Prostate gland (tissue), 2 donors: ENCODE results near the gene KLF11. TPM values are rescaled to one million over a fixed set of nuclear protein-coding genes. Genes with fewer than 3 reads are reported as not detected.

ENCODE experiments used
- DNase-seq: peaks from one replicate; pipeline ENCODE4 v3.0.0-alpha.2; 2019; ENCODE audit warnings: low spot score
- H3K27ac ChIP-seq, 2 donors: fragments of 200-600 bp; sonication (generic); 2 replicates each; pipeline ENCODE4 v1.5.1; 2017 to 2019
- H3K27me3 ChIP-seq: fragments of 200-600 bp; sonication (generic); replicated peaks from 2 replicates; pipeline ENCODE4 v1.5.1; 2019; ENCODE audit not compliant: insufficient read depth
- H3K36me3 ChIP-seq, 2 donors: fragments of 200-600 bp; sonication (generic); 1 replicate in 1 of 2; 2 replicates in 1 of 2; pipeline versions ENCODE4 v1.5.1 to v1.8.1; 2017 to 2019
- H3K4me1 ChIP-seq: fragments of 200-600 bp; sonication (generic); replicated peaks from 2 replicates; pipeline ENCODE4 v1.5.1; 2019
- H3K4me3 ChIP-seq, 2 donors: fragments of 200-600 bp; sonication (generic); 2 replicates each; pipeline ENCODE4 v1.5.1; 2017 to 2019
- H3K9me3 ChIP-seq: fragments of 200-600 bp; sonication (generic); 2 replicates; pipeline ENCODE4 v1.5.1; 2017
- POLR2A ChIP-seq: fragments of 450-650 bp; IDR thresholded peaks from one replicate; pipeline ENCODE4 v1.6.1; 2016; ENCODE audit warnings: antibody characterized with exemption, mild to moderate bottlenecking
- POLR2AphosphoS5 ChIP-seq: sonication (generic); formaldehyde crosslinking; IDR thresholded peaks from one replicate; pipeline ENCODE4 v1.6.1; 2017; ENCODE audit warnings: antibody characterized with exemption
- WGBS: methylation state at CpG from one replicate; pipeline ENCODE4 v1.1.5; 2018; 5-methylcytosine and 5-hydroxymethylcytosine counted together
- intact Hi-C: fragments of 100-400 bp; cut with DNase I; formaldehyde crosslinking; loops from one replicate; pipeline ENCODE4 v1.14.2; 2022
- total RNA-seq, 2 donors: library from RNA; depleted of rRNA; stranded (reverse); fragments of >200 nt; gene quantifications; one replicate each; pipeline ENCODE4 v1.1.0, GENCODE V29; 2016
- TF ChIP-seq, protein P1 (sequence below), 4 experiments: fragments of 200-600 bp in 2 of 4; fragments of 450-650 bp in 2 of 4; sonication (generic) in 2 of 4; IDR thresholded peaks; 1 replicate in 3 of 4; 2 replicates in 1 of 4; pipeline ENCODE4 v1.5.1; 2016 to 2019; ENCODE audit warnings: antibody characterized with exemption in 4 of 4, mild to moderate bottlenecking in 2 of 4, moderate library complexity in 2 of 4

Gene KLF11
- total RNA-seq, 2 donors from 2014 or later: 4.3 to 37.9 TPM

DNA sequence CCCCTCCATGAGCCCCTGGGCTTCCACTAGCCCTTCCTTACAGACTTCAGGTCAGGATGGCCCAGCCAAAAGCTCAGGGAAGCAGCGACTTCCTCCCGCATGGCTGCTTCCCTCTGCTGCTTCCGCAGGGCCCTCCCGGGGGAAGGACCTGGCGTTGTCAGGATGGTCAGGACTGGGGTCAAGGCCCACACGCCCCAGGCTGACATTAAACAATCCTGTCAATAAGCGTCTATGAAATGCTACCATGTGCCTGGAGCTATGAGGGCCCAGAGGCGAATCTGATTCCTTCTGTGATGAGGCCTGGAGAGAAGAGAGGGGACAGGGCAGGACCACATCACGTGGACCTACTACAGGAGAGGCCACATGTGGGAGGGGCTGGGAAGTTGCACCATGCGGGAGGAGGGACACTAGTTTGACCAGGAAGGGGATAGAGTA lies 19.6 kb downstream of the KLF11 start:
- no peaks in the 10 kb centered on the region for H3K4me1 ChIP-seq
- DNase-seq: no peak
- no peak overlapping the region for H3K27ac ChIP-seq
- 92% methylated on average over 10 of the region's 10 CpGs for WGBS
- no peaks in the 10 kb centered on the region for H3K36me3 ChIP-seq
- intact Hi-C loops: no loop called here
- H3K27me3 ChIP-seq: no peaks in the 10 kb centered on the region
- H3K9me3 ChIP-seq: no peaks in the 10 kb centered on the region
- H3K4me3 ChIP-seq: no peak overlapping the region
- no peak for TF ChIP-seq POLR2A
- no peak for TF ChIP-seq POLR2AphosphoS5
- TF ChIP-seq, protein P1, sequence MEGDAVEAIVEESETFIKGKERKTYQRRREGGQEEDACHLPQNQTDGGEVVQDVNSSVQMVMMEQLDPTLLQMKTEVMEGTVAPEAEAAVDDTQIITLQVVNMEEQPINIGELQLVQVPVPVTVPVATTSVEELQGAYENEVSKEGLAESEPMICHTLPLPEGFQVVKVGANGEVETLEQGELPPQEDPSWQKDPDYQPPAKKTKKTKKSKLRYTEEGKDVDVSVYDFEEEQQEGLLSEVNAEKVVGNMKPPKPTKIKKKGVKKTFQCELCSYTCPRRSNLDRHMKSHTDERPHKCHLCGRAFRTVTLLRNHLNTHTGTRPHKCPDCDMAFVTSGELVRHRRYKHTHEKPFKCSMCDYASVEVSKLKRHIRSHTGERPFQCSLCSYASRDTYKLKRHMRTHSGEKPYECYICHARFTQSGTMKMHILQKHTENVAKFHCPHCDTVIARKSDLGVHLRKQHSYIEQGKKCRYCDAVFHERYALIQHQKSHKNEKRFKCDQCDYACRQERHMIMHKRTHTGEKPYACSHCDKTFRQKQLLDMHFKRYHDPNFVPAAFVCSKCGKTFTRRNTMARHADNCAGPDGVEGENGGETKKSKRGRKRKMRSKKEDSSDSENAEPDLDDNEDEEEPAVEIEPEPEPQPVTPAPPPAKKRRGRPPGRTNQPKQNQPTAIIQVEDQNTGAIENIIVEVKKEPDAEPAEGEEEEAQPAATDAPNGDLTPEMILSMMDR (IDR thresholded peaks at IDR 0.05): no peak

DNA sequence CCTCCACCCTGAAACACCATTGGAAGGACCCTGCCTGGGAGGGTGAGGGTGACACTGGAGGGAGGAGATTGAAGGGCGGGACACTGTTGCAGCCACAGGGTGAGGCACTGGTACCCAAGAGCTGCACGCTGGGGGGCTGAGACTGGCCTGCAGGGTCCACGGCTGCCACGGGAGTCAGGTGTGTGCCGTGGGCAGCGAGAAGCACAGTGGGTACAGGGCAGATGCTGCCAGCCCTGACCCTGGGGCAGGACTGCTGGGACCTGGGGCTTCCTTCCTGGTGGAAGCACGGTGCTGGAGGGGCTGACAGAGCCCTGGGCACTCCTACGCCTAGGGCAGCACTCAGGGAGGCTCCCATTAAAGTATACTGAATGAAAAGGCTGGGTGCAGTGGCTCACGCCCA lies 20.2 kb downstream of the KLF11 start:
- Histone ChIP-seq H3K27ac (no peak overlapping the region), H3K4me1 (no peaks in the 10 kb centered on the region), H3K27me3 (no peaks in the 10 kb centered on the region), H3K4me3 (no peak overlapping the region), H3K36me3 (no peaks in the 10 kb centered on the region), H3K9me3 (no peaks in the 10 kb centered on the region)
- no peak for DNase-seq
- TF ChIP-seq POLR2A: no peak
- WGBS: 90% methylated on average over 9 of the region's 9 CpGs
- intact Hi-C loops: no loop called here

DNA sequence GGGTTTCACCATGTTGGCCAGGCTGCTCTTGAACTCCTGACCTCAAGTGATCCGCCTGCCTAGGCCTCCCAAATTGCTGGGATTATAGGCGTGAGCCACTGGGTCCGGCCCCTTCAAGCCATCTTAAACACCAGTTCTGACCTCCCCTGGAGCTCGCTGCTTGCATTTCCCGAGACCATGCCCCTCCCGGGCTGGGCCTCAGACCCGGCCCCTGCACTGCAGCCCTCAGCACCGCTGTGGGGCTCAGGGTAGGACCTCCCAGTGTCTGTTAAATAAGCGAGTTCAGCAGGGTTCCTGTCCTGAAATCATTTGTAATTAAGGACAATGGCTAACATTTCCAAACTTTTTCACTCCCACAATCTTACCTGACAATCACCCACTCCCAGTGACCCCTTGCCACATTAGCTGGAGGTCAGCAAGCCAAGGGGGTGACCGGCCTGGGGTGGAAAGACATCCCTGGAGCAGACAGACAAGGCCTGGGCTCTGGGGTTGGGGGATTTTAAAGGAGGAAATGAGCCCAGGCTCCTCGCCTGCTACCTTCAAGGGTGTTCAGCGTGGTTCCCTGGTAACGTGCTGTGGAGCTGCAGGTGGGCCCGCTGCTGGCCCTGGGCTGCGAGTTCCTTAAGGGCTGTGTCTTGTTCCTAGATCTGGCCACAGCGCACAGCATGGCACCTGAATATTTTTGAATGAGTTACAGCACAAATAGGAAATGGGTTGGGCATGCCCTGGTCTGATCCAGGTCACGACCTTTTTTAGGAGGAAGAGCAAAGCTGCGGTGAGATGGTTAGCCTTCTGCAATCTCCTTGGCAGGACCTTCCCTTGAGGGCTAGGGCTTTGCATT lies 21.8 kb downstream of the KLF11 start:
- Histone ChIP-seq H3K4me3 (no peak overlapping the region), H3K36me3 (no peaks in the 10 kb centered on the region), H3K9me3 (no peaks in the 10 kb centered on the region), H3K4me1 (no peaks in the 10 kb centered on the region), H3K27me3 (no peaks in the 10 kb centered on the region), H3K27ac (no peak overlapping the region)
- 90% methylated on average over 18 of the region's 18 CpGs for WGBS
- TF ChIP-seq POLR2A (no peak), POLR2AphosphoS5 (no peak)
- TF ChIP-seq, protein P1 (IDR thresholded peaks at IDR 0.05): no peak
- no peak for DNase-seq
- intact Hi-C loops: no loop called here

DNA sequence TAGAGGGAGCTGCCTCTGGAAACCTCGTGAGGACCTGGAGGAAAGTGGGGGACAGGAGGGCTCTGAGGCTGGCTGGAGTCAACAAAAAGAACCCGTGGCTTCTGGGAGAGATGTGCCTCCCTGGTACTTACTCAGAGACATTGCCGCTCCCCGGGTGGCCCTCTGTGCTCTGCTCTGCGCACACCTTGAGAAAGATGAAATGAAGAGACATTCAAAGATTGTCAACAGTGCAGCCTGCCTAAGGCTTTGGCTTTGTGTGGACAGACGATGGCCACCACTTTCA lies 22.4 kb downstream of the KLF11 start:
- Histone ChIP-seq H3K27me3 (no peaks in the 10 kb centered on the region), H3K36me3 (no peaks in the 10 kb centered on the region), H3K4me3 (no peak overlapping the region), H3K4me1 (no peaks in the 10 kb centered on the region), H3K27ac (no peak overlapping the region), H3K9me3 (no peaks in the 10 kb centered on the region)
- DNase-seq: no peak
- WGBS: 88% methylated on average over 6 of the region's 6 CpGs
- intact Hi-C loops: no loop called here
- TF ChIP-seq, protein P1 (IDR thresholded peaks at IDR 0.05): no peak
- TF ChIP-seq POLR2AphosphoS5: no peak
- no peak for TF ChIP-seq POLR2A

DNA sequence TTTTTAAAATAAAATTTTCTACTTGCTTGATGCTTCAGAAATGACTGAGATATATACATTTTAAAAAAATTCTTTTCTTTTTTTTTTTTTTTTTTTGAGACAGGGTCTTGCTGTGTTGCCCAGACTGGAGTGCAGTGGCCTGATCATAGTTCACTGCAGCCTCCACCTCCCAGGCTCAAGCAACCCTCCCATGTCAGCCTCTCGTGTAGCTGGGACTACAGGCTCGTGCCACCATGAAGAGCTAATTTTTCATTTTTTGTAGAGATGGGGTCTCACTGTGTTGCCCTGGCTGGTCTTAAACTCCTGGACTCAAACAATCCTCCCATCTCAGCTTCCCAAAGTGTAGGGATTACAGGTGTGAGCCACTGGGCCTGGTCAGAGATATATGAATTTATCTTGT lies 24.0 kb downstream of the KLF11 start:
- Histone ChIP-seq H3K9me3 (no peaks in the 10 kb centered on the region), H3K27me3 (no peaks in the 10 kb centered on the region), H3K27ac (no peak overlapping the region), H3K36me3 (no peaks in the 10 kb centered on the region), H3K4me3 (no peak overlapping the region), H3K4me1 (no peaks in the 10 kb centered on the region)
- TF ChIP-seq POLR2A: no peak
- TF ChIP-seq, protein P1 (IDR thresholded peaks at IDR 0.05): no peak
- no peak for TF ChIP-seq POLR2AphosphoS5
- 68% methylated on average over 2 of the region's 2 CpGs for WGBS
- no peak for DNase-seq
- intact Hi-C loops: no loop called here
